ENCODE results near the gene CBFA2T2.

The CBFA2T2 gene

GRCh38 chr20:33474097-33474873, 15.6 kb upstream of the CBFA2T2 start:
- TF ChIP-seq, protein P1, sequence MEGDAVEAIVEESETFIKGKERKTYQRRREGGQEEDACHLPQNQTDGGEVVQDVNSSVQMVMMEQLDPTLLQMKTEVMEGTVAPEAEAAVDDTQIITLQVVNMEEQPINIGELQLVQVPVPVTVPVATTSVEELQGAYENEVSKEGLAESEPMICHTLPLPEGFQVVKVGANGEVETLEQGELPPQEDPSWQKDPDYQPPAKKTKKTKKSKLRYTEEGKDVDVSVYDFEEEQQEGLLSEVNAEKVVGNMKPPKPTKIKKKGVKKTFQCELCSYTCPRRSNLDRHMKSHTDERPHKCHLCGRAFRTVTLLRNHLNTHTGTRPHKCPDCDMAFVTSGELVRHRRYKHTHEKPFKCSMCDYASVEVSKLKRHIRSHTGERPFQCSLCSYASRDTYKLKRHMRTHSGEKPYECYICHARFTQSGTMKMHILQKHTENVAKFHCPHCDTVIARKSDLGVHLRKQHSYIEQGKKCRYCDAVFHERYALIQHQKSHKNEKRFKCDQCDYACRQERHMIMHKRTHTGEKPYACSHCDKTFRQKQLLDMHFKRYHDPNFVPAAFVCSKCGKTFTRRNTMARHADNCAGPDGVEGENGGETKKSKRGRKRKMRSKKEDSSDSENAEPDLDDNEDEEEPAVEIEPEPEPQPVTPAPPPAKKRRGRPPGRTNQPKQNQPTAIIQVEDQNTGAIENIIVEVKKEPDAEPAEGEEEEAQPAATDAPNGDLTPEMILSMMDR (conservative IDR thresholded peaks at IDR 0.05; ENCODE audit: low read length): no peak
- DNase-seq (ENCODE audit: low read depth): no peak
- no peak overlapping the region for H3K4me3 ChIP-seq (ENCODE audit: low read length)

DNA sequence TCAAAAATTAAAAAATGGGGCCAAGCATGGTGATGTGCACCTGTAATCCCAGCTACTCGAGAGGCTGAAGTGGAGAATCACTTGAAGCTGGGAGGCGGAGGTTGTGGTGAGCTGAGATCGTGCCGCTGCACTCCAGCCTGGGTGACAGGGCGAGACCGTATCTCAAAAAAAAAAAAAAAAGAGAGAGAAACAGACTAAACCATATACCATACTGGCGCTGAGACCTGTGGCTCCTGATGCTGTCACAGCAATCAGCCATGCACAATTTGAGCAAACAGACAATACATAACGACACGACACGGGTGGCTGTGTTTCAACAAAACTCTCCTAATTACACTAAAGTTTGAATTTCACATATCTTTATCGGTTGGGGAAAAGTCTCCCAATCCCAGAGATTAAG, 14.9 kb upstream of the CBFA2T2 start:
- no peak for DNase-seq (ENCODE audit: low read depth)
- TF ChIP-seq, protein P1 (conservative IDR thresholded peaks at IDR 0.05; ENCODE audit: low read length): no peak
- no peak overlapping the region for H3K4me3 ChIP-seq (ENCODE audit: low read length)

GRCh38 chr20:33475381-33476152, 14.3 kb upstream of the CBFA2T2 start:
- H3K4me3 ChIP-seq (ENCODE audit: low read length): no peak overlapping the region
- TF ChIP-seq, protein P1 (conservative IDR thresholded peaks at IDR 0.05; ENCODE audit: low read length): no peak
- no peak for DNase-seq (ENCODE audit: low read depth)

- no peak for DNase-seq (ENCODE audit: low read depth)
- no peak overlapping the region for H3K4me3 ChIP-seq (ENCODE audit: low read length)
- TF ChIP-seq, protein P1 (conservative IDR thresholded peaks at IDR 0.05; ENCODE audit: low read length): no peak
These were observed 12.3 kb upstream of the CBFA2T2 start for GRCh38 chr20:33477386-33478234.

GRCh38 chr20:33480048-33480447, 9.8 kb upstream of the CBFA2T2 start:
- DNase-seq (ENCODE audit: low read depth): no peak
- H3K4me3 ChIP-seq (ENCODE audit: low read length): no peak overlapping the region
- TF ChIP-seq, protein P1 (conservative IDR thresholded peaks at IDR 0.05; ENCODE audit: low read length): no peak

DNA sequence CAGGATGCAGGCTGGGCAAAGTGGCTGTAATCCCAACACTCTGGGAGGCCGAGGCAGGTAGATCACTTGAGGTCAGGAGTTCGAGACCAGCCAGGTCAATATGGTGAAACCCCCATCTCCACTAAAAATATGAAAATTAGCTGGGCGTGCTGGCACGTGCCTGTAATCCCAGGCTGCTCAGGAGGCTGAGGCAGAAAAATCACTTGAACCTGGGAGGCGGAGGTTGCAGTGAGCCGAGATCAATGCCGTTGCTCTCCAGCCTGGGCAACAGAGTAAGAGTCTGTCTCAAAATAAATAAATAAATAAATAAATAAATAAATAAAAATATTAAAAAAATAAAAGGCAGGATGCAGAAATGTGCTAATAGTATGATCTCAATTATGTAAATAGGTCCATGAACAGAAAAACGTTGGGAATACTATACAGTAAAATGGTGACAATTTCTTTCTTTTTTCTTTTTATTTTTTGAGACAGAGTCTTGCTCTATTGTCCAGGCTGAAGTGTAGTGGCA, 8.4 kb upstream of the CBFA2T2 start:
- DNase-seq (ENCODE audit: low read depth): no peak
- TF ChIP-seq, protein P1 (conservative IDR thresholded peaks at IDR 0.05; ENCODE audit: low read length): no peak
- H3K4me3 ChIP-seq (ENCODE audit: low read length): no peak overlapping the region

All from AG10803 (cell line).